MM.1S (cell line): ENCODE results near the gene TMX2.

Experiments used
- DNase-seq: peaks from one replicate; pipeline ENCODE4 v3.0.0-alpha.2; 2015
- H2AFZ ChIP-seq: fragments of 300-600 bp; sonication (generic); 2 replicates; pipeline ENCODE4 v1.6.0; 2016; ENCODE audit warnings: antibody characterized with exemption, low read length
- H3F3A ChIP-seq: fragments of 300-600 bp; sonication (generic); 2 replicates; pipeline ENCODE4 v1.6.1; 2016; ENCODE audit warnings: mild to moderate bottlenecking, antibody characterized with exemption, low read length, moderate library complexity, mixed read lengths; ENCODE audit not compliant: insufficient read depth
- H3K27ac ChIP-seq: fragments of 300-600 bp; sonication (generic); 2 replicates; pipeline ENCODE4 v1.5.1; 2016; ENCODE audit warnings: mild to moderate bottlenecking, low read length
- H3K27me3 ChIP-seq: fragments of 300-600 bp; sonication (generic); replicated peaks from 2 replicates; pipeline ENCODE4 v1.6.0; 2016; ENCODE audit warnings: low read length; ENCODE audit not compliant: insufficient read depth
- H3K36me3 ChIP-seq: fragments of 300-600 bp; sonication (generic); replicated peaks from 2 replicates; pipeline ENCODE4 v1.6.1; 2016; ENCODE audit warnings: mild to moderate bottlenecking, low read length, mixed read lengths; ENCODE audit not compliant: insufficient read depth
- H3K4me1 ChIP-seq: fragments of 300-600 bp; sonication (generic); 2 replicates; pipeline ENCODE4 v1.6.1; 2016; ENCODE audit warnings: low read length, mixed read lengths
- H3K4me2 ChIP-seq: fragments of 300-600 bp; sonication (generic); 2 replicates; pipeline ENCODE4 v1.6.0; 2016; ENCODE audit warnings: low read depth, low read length
- H3K4me3 ChIP-seq: fragments of 300-600 bp; sonication (generic); 2 replicates; pipeline ENCODE4 v1.5.1; 2016; ENCODE audit warnings: low read length, mixed read lengths
- H3K79me2 ChIP-seq: fragments of 300-600 bp; sonication (generic); 2 replicates; pipeline ENCODE4 v1.6.1; 2016; ENCODE audit warnings: mixed run types, low read length, mixed read lengths
- H3K9ac ChIP-seq: fragments of 300-600 bp; sonication (generic); 2 replicates; pipeline ENCODE4 v1.6.1; 2016; ENCODE audit warnings: low read length, mixed read lengths
- H3K9me2 ChIP-seq: fragments of 300-600 bp; sonication (generic); replicated peaks from 2 replicates; pipeline ENCODE4 v1.6.1; 2016; ENCODE audit warnings: mild to moderate bottlenecking, low read length, mixed read lengths; ENCODE audit not compliant: insufficient read depth
- H3K9me3 ChIP-seq: fragments of 300-600 bp; sonication (generic); replicated peaks from 2 replicates; pipeline ENCODE4 v1.6.1; 2016; ENCODE audit warnings: mild to moderate bottlenecking, low read length, mixed read lengths; ENCODE audit not compliant: insufficient read depth
- H4K20me1 ChIP-seq: fragments of 300-600 bp; sonication (generic); 2 replicates; pipeline ENCODE4 v1.6.1; 2016; ENCODE audit warnings: mild to moderate bottlenecking, low read length, moderate library complexity, mixed read lengths; ENCODE audit not compliant: insufficient read depth
- EZH2 ChIP-seq: fragments of 300-600 bp; sonication (generic); optimal IDR thresholded peaks from 2 replicates; pipeline ENCODE3; 2017; ENCODE audit warnings: low read depth, mild to moderate bottlenecking, antibody characterized with exemption, low read length, mixed read lengths
- EZH2phosphoT487 ChIP-seq: fragments of 300-600 bp; sonication (generic); IDR thresholded peaks from 2 replicates; pipeline ENCODE4 v1.6.1; 2018; ENCODE audit warnings: antibody characterized with exemption, low read length
- TF ChIP-seq, protein P1 (sequence below): fragments of 300-600 bp; sonication (generic); IDR thresholded peaks from 2 replicates; pipeline ENCODE4 v1.5.1; 2016; ENCODE audit warnings: antibody characterized with exemption, low read length, mixed read lengths

Gene TMX2, protein sequence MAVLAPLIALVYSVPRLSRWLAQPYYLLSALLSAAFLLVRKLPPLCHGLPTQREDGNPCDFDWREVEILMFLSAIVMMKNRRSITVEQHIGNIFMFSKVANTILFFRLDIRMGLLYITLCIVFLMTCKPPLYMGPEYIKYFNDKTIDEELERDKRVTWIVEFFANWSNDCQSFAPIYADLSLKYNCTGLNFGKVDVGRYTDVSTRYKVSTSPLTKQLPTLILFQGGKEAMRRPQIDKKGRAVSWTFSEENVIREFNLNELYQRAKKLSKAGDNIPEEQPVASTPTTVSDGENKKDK

DNA sequence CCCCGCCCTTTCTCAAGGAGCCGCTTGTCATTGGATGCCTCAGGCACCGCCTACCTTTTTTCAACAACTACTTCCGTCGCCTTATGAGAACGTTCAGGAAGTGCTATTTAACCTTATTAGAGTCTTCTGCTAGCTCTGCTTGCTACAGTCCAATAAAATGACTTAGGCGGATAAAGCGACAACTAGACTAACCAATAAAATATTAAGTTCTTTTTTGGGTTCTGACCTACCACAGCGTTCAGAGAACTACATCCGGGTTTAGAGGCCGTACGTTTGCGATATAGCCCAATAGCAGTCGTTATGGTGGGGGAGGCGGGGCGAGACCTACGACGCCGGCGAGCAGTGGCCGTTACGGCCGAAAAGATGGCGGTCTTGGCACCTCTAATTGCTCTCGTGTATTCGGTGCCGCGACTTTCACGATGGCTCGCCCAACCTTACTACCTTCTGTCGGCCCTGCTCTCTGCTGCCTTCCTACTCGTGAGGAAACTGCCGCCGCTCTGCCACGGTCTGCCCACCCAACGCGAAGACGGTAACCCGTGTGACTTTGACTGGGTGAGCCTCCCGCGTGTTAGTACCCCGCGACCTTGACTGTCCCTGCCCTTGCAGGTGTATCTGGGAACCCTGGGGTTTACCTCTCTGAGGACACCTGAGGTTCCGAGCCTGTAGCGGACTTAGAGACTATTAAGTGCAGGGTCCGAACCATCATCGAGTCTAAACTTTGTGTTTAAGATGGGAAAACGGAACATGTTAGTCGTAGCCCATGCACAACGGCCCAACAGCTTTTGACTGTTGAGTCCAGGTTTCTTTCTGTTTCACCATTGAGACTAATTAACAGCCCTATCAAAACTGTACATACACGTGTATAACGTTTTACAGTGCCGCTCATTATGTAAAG lies at the start of gene TMX2:
TMX2 (plus strand) TSS at position 338 of the 895 bp plus-strand sequence; CDS start at position 364, 26 bp downstream.
- Histone ChIP-seq H3K9me2 (no peaks in the 10 kb centered on the region), H3K27ac (peak within 1 kb of the TSS; percentile 92), H3K9me3 (no peaks in the 10 kb centered on the region), H3K27me3 (no peaks in the 10 kb centered on the region), H3K4me2 (peak within 1 kb of the TSS; percentile 94), H3K36me3 (no peaks in the 10 kb centered on the region), H3K4me3 (peak within 1 kb of the TSS; percentile 95), H3K79me2 (peaks cover 56% of the 10 kb centered on the region), H3K9ac (peak within 1 kb of the TSS; percentile 89), H3K4me1 (peaks cover 14% of the 10 kb centered on the region), H3F3A (0 out of 2 replicates have a peak, but pooled peaks cover 7% of the 10 kb centered on the region), H4K20me1 (no peaks in the 10 kb centered on the region), H2AFZ (peak within 1 kb of the TSS; percentile 83)
- DNase-seq: peak; percentile 99
- no peak for TF ChIP-seq EZH2phosphoT487
- no peak for TF ChIP-seq EZH2

DNA sequence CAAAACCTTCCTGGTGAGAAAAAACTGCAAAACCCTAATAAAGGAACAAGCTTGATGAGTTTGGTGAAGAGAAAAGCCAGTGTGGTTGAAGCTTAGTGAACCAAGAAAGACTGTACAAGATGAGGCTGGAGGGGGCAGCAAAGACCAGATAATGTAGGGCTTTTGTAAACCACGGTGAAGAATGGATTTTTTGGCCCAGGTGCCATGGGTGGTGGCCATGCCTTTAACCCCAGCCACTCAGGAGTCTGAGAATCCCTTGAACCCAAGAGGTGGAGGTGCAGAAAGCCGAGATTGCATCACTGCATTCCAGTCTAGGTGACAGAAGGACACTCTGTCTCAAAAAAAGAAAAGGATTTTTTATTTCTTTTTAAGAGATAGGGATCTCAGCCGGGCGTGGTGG lies 49.5 kb upstream of the TMX2 start:
- Histone ChIP-seq H3K4me2 (no peak overlapping the region), H3K36me3 (no peaks in the 10 kb centered on the region), H3K9me3 (no peaks in the 10 kb centered on the region), H3K27ac (no peak overlapping the region), H3K27me3 (no peaks in the 10 kb centered on the region), H3K4me3 (no peak overlapping the region), H2AFZ (no peak overlapping the region), H3K79me2 (peaks cover 34% of the 10 kb centered on the region), H3K9me2 (no peaks in the 10 kb centered on the region), H4K20me1 (no peaks in the 10 kb centered on the region), H3K4me1 (peaks cover 6% of the 10 kb centered on the region), H3K9ac (no peak overlapping the region), H3F3A (peaks cover 6% of the 10 kb centered on the region)
- no peak for DNase-seq
- TF ChIP-seq EZH2phosphoT487: no peak
- no peak for TF ChIP-seq EZH2
- TF ChIP-seq, protein P1, sequence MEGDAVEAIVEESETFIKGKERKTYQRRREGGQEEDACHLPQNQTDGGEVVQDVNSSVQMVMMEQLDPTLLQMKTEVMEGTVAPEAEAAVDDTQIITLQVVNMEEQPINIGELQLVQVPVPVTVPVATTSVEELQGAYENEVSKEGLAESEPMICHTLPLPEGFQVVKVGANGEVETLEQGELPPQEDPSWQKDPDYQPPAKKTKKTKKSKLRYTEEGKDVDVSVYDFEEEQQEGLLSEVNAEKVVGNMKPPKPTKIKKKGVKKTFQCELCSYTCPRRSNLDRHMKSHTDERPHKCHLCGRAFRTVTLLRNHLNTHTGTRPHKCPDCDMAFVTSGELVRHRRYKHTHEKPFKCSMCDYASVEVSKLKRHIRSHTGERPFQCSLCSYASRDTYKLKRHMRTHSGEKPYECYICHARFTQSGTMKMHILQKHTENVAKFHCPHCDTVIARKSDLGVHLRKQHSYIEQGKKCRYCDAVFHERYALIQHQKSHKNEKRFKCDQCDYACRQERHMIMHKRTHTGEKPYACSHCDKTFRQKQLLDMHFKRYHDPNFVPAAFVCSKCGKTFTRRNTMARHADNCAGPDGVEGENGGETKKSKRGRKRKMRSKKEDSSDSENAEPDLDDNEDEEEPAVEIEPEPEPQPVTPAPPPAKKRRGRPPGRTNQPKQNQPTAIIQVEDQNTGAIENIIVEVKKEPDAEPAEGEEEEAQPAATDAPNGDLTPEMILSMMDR: no peak; the same call in 1 of the 2 replicates

DNA sequence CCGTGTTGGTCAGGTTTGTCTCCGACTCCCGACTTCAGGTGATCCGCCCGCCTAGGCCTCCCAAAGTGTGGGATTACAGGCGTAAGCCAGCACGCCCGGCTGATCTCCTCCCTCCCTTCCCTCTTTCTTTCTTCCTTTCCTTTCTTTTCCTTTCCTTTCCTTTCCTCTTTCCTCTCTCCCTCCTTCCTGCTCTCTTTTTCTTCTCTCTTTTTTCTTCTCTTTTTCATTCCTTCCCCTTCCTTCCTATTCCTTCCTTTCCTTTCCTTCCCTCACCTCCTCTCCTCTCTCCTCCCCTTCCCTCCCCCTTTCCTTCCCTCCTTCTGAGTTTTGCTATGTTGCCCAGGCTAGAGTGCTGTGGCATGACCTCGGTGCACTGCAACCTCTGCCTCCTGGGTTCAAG lies 48.4 kb upstream of the TMX2 start:
- DNase-seq: no peak
- TF ChIP-seq, protein P1: no peak
- TF ChIP-seq EZH2 (no peak), EZH2phosphoT487 (no peak)

More for the DNA sequence above, 48.4 kb upstream of the TMX2 start:
- H4K20me1 ChIP-seq: no peaks in the 10 kb centered on the region
- H3K27me3 ChIP-seq: no peaks in the 10 kb centered on the region
- H3K9me2 ChIP-seq: no peaks in the 10 kb centered on the region
- H3K27ac ChIP-seq: no peak overlapping the region
- no peak overlapping the region for H3K4me2 ChIP-seq
- H3K4me1 ChIP-seq: peaks cover 6% of the 10 kb centered on the region
- H3K9me3 ChIP-seq: no peaks in the 10 kb centered on the region
- no peak overlapping the region for H2AFZ ChIP-seq
- no peak overlapping the region for H3K4me3 ChIP-seq
- H3K36me3 ChIP-seq: no peaks in the 10 kb centered on the region
- H3F3A ChIP-seq: peaks cover 17% of the 10 kb centered on the region
- peaks cover 30% of the 10 kb centered on the region for H3K79me2 ChIP-seq
- H3K9ac ChIP-seq: no peak overlapping the region
